OCI-LY7 (cell line): ENCODE data around the gene USHBP1. TPM values are rescaled to one million over a fixed set of nuclear protein-coding genes. Genes with fewer than 3 reads are reported as not detected.

ENCODE experiments used
- BruUV-seq: library from RNA; stranded (reverse); fragments of 400-500 nt; replicated peaks from 2 replicates; lab custom pipeline; 2021; lab: Mats Ljungman, UMichigan
- CTCF ChIA-PET: fragments of 300-600 bp; sonication (Branson Sonifier 250); formaldehyde crosslinking; loops from one replicate; lab custom pipeline; 2022; ENCODE audit warnings: antibody characterized with exemption; ENCODE audit not compliant: unreplicated experiment; lab: Charles Lee
- POLR2A ChIA-PET: fragments of 300-600 bp; sonication (Branson Sonifier 250); formaldehyde crosslinking; loops from one replicate; lab custom pipeline; 2022; ENCODE audit warnings: antibody characterized with exemption; lab: Charles Lee
- DNase-seq: peaks from one replicate; pipeline ENCODE4 v3.0.0-alpha.2; 2015; ENCODE audit warnings: low spot score
- H2AFZ ChIP-seq: fragments of 200-600 bp; sonication (generic), shearing (Covaris generic); 2 replicates; pipeline ENCODE4 v1.6.1; 2014; ENCODE audit warnings: mild to moderate bottlenecking, antibody characterized with exemption, low read length, moderate library complexity
- H3K27ac ChIP-seq: fragments of 200-600 bp; sonication (generic); 2 replicates; pipeline ENCODE4 v1.5.1; 2014; ENCODE audit warnings: mixed run types, low read depth, mild to moderate bottlenecking, moderate library complexity, low read length, inconsistent platforms; ENCODE audit not compliant: poor library complexity, severe bottlenecking
- H3K36me3 ChIP-seq: fragments of 200-600 bp; sonication (generic); 2 replicates; pipeline ENCODE4 v1.6.1; 2014; ENCODE audit warnings: mild to moderate bottlenecking, antibody characterized with exemption, low read length, moderate library complexity, mixed read lengths; ENCODE audit not compliant: insufficient read depth
- H3K4me1 ChIP-seq: fragments of 200-600 bp; sonication (generic); 2 replicates; pipeline ENCODE4 v1.5.1; 2014; ENCODE audit warnings: mild to moderate bottlenecking, low read length; ENCODE audit not compliant: insufficient read depth, poor library complexity, severe bottlenecking
- H3K4me2 ChIP-seq: fragments of 200-600 bp; sonication (generic); 2 replicates; pipeline ENCODE4 v1.6.1; 2014; ENCODE audit warnings: mild to moderate bottlenecking, low read length
- H3K4me3 ChIP-seq: fragments of 200-600 bp; sonication (generic); 2 replicates; pipeline ENCODE4 v1.5.1; 2014; ENCODE audit warnings: mild to moderate bottlenecking, low read depth, low read length; ENCODE audit not compliant: poor library complexity, severe bottlenecking
- H3K79me2 ChIP-seq: fragments of 200-600 bp; sonication (generic); 2 replicates; pipeline ENCODE4 v1.6.1; 2016; ENCODE audit warnings: low read depth, mild to moderate bottlenecking, low read length, moderate library complexity, mixed read lengths; ENCODE audit not compliant: insufficient read depth
- H3K9me2 ChIP-seq: fragments of 200-600 bp; sonication (generic); 2 replicates; pipeline ENCODE4 v1.6.1; 2016; ENCODE audit warnings: mild to moderate bottlenecking, low read length, mixed read lengths; ENCODE audit not compliant: insufficient read depth
- H3K9me3 ChIP-seq: fragments of 200-600 bp; sonication (generic); 2 replicates; pipeline ENCODE4 v1.6.1; 2014; ENCODE audit warnings: mild to moderate bottlenecking, mixed run types, low read length, mixed read lengths
- H4K20me1 ChIP-seq: fragments of 200-600 bp; sonication (generic); 2 replicates; pipeline ENCODE4 v1.6.1; 2014; ENCODE audit warnings: mild to moderate bottlenecking, antibody characterized with exemption, low read length, moderate library complexity, mixed read lengths; ENCODE audit not compliant: insufficient read depth
- CTCF ChIP-seq: fragments of 200-600 bp; sonication (generic); conservative IDR thresholded peaks from 2 replicates; pipeline ENCODE4 v1.5.1; 2014; ENCODE audit warnings: mild to moderate bottlenecking, antibody characterized with exemption, low read length, moderate library complexity, mixed read lengths
- EZH2phosphoT487 ChIP-seq: fragments of 200-600 bp; sonication (generic); IDR thresholded peaks from 2 replicates; pipeline ENCODE4 v1.6.1; 2018; ENCODE audit warnings: low read depth, borderline replicate concordance, mild to moderate bottlenecking, mixed run types, antibody characterized with exemption, low read length, moderate library complexity, mixed read lengths
- intact Hi-C: fragments of 100-400 bp; cut with micrococcal nuclease; formaldehyde crosslinking; loops from one replicate; pipeline ENCODE4 v1.10.0; 2022; ENCODE audit not compliant: unreplicated experiment
- total RNA-seq, 2 experiments: library from RNA; depleted of rRNA in 1 of 2; stranded (reverse); fragments of >200 nt in 1 of 2; shearing (Covaris generic) in 1 of 2; gene quantifications; 2 replicates each; pipeline ENCODE4 v1.2.3, GENCODE V29; 2014 to 2022

USHBP1 gene
- total RNA-seq, 2 experiments from 2014 or later = 3.1 to 7.6 TPM

- Histone ChIP-seq H3K4me3 (peak overlapping the region; percentile 73), H2AFZ (peak overlapping the region; percentile 84; the same call in 1 of the 2 replicates), H3K9me2 (no peaks in the 10 kb centered on the region), H3K9me3 (no peaks in the 10 kb centered on the region), H3K36me3 (no peaks in the 10 kb centered on the region), H4K20me1 (no peaks in the 10 kb centered on the region), H3K27ac (peak overlapping the region; percentile 69), H3K79me2 (peaks cover 23% of the 10 kb centered on the region; the same call in 1 of the 2 replicates), H3K4me2 (peak overlapping the region; percentile 95), H3K4me1 (peaks cover 37% of the 10 kb centered on the region)
- intact Hi-C loops = loop anchor here (10.0 kb wide), 1 partner anchor 352 kb away; no protein-coding TSS in a partner anchor
- BruUV-seq = no TSS peak
- no peak for DNase-seq
- POLR2A ChIA-PET = interaction anchor here (0.5 kb wide), 1 partner anchor 444 kb away, joined by 5 read pairs; no protein-coding TSS in a partner anchor
- TF ChIP-seq CTCF = no peak
- TF ChIP-seq EZH2phosphoT487 = no peak
- CTCF ChIA-PET = no interaction called here
Measured at GRCh38 chr19:17246681-17247425, 17.7 kb downstream of the USHBP1 start.

- H3K27ac ChIP-seq = peak within 1 kb of the TSS; percentile 69
- no peaks in the 10 kb centered on the region for H4K20me1 ChIP-seq
- H3K36me3 ChIP-seq = no peaks in the 10 kb centered on the region
- intact Hi-C loops = loop anchor here (2.0 to 10.0 kb wide), 2 partner anchors 169 to 351 kb away; no protein-coding TSS in a partner anchor
- no peaks in the 10 kb centered on the region for H3K9me2 ChIP-seq
- peak within 1 kb of the TSS; percentile 84; the same call in 1 of the 2 replicates for H2AFZ ChIP-seq
- ChIA-PET POLR2A (no interaction called here), CTCF (no interaction called here)
- peak within 1 kb of the TSS; percentile 74 for H3K4me3 ChIP-seq
- peak within 1 kb of the TSS; percentile 95 for H3K4me2 ChIP-seq
- H3K9me3 ChIP-seq = no peaks in the 10 kb centered on the region
- BruUV-seq = no TSS peak
- peaks cover 23% of the 10 kb centered on the region; the same call in 1 of the 2 replicates for H3K79me2 ChIP-seq
- TF ChIP-seq EZH2phosphoT487 (no peak), CTCF (no peak)
- DNase-seq = no peak
- H3K4me1 ChIP-seq = peaks cover 43% of the 10 kb centered on the region
Measured at GRCh38 chr19:17245535-17245984, 19.0 kb downstream of the USHBP1 start, which contains the start of gene NR2F6. Gene NR2F6, minus strand, starts transcription at chr19:17245919. Its CDS starts 699 bp downstream, at chr19:17245220.
